GM10266 (cell line): ENCODE measurements around the gene GALNT16.

Experiments
- DNase-seq: peaks from one replicate; pipeline ENCODE4 v3.0.0; 2012; ENCODE audit errors: extremely low spot score
- TF ChIP-seq, protein P1 (sequence below): IDR thresholded peaks from 2 replicates; pipeline ENCODE4 v1.5.1; 2012; ENCODE audit warnings: mild to moderate bottlenecking, low read depth; ENCODE audit not compliant: control insufficient read depth, insufficient read depth; ENCODE audit errors: missing control alignments

Gene GALNT16

DNA sequence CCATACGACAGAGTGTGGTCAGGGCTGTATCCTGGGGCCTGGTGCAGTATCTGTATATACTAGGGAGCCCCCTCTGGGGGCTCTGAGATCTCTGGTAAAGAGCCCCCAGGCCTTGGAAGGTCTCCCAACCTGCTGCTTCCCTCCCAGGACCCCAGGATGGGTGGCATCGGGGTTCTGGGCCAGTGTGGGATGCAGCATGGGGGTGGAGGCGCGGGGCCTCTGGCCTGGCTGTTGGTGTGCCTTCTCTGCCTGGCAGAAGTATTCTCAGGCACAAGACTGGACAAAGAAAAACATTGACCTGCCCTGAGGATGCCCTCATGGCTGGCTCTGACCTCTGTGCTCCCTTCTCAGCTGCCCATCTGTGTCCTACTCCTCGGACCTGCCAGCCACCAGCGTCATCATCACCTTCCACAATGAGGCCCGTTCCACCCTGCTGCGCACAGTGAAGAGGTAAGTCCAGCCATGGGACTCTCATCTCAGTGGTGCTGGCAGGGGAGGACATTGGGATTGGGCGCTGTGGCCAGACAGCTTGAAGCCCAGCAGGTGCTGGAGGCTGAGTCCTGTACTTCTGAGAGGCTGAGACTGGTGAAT is 64.5 kb downstream of the GALNT16 start:
- no peak for DNase-seq

DNA sequence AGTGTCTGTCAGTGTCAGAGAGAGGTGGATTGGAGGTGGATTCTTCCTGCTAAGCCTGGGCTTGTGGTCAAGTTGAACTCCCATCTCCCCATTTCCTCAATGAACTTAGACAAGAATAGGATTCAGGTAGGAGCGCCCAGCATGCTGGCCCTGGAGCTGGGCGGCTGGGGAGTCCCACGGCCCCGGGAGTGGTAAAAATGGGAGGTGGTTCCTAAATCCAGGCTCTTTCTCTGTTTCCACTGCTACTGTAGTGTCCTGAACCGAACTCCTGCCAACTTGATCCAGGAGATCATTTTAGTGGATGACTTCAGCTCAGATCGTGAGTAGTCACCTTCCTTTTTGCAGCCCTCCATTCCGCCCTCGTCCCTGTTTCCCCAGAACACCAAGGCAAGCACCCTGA is 65.1 kb downstream of the GALNT16 start:
- no peak for DNase-seq

More for the DNA sequence above, 64.5 kb downstream of the GALNT16 start:
- TF ChIP-seq, protein P1, sequence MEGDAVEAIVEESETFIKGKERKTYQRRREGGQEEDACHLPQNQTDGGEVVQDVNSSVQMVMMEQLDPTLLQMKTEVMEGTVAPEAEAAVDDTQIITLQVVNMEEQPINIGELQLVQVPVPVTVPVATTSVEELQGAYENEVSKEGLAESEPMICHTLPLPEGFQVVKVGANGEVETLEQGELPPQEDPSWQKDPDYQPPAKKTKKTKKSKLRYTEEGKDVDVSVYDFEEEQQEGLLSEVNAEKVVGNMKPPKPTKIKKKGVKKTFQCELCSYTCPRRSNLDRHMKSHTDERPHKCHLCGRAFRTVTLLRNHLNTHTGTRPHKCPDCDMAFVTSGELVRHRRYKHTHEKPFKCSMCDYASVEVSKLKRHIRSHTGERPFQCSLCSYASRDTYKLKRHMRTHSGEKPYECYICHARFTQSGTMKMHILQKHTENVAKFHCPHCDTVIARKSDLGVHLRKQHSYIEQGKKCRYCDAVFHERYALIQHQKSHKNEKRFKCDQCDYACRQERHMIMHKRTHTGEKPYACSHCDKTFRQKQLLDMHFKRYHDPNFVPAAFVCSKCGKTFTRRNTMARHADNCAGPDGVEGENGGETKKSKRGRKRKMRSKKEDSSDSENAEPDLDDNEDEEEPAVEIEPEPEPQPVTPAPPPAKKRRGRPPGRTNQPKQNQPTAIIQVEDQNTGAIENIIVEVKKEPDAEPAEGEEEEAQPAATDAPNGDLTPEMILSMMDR = no peak

DNA sequence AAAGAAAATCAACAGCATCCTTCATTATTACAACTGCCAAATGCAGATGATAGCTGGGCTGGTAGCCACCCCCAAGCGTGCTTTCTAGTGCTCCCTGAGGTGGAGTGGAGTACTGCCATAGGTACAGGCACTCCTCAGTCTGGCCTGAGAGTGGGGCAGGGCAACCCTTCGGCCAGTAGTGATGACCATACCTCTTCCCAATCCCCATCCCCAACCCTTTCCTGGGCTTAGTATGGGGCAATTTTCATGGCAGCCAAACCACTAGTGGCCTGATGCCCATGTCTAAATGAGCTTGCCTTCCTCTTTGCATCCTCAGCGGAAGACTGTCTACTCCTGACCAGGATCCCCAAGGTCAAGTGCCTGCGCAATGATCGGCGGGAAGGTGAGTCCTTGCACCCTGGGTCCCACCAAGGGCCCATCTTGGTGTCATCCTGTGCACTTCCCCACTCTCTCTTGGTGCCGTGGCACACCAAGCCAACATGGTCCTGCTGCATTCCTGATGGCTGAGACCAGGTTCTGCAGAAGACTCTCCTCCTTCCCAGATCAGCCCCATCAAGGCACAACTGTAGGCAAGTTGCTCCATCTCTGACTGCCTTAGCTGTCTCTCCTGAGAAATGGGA is 65.8 kb downstream of the GALNT16 start:
- no peak for DNase-seq
- TF ChIP-seq, protein P1 = no peak

More for the DNA sequence above, 65.1 kb downstream of the GALNT16 start:
- TF ChIP-seq, protein P1 = no peak

DNA sequence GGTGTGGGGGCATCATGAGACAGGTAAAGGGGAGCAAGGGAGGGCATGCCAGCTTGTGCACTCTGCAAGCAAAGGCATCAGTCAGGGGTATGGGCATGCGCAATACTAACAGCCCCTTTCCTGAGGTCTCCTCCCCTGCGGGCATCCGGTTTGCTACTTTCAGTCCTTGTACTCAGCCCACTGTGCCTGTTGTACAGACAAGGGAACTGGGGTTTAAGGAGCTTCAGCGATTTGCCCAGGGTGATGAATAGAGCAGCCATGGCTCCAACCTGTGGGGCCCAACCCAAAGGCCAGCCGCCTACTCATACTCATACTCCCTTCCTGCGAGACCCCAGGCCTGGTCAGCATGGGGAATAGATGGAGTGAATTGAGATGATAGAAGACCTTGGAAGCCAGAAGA is 66.7 kb downstream of the GALNT16 start:
- TF ChIP-seq, protein P1 = no peak
- no peak for DNase-seq

DNA sequence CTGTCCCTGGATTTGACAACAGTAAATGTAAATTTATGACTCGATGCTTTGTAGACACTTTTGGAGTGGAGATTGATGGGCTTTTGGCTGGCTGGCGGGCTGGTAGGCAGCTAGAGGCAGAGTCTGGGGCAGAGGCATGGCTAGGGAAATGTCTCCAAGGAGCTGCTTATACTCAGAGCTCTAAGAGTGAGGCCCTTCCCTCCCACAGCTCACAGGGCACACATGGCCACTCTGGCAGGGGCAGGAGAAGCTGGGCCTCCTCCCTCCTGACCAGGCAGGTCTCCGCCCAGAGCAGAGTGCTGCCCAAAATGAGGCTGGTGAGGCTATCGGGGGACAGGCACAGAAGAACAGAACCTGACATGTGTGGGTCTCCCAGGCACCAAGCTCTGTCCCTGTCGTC is 67.5 kb downstream of the GALNT16 start:
- DNase-seq = no peak
- TF ChIP-seq, protein P1 = no peak

DNA sequence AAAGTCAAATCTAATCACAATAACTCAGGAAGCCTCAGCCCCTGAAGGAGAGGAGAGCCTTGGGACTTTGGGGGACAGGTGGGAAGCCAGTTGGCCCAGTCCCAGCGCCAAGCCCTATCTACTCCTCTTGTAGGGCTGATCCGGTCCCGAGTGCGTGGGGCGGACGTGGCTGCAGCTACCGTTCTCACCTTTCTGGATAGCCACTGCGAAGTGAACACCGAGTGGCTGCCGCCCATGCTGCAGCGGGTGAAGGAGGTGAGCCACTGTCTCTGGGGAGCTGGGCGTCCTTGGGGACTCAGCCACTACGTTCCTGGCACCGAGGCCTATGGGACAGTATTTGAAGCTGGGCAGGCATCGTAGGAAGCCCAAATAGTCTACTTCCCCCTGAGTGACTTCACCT is 68.4 kb downstream of the GALNT16 start:
- no peak for DNase-seq
- TF ChIP-seq, protein P1 = no peak

DNA sequence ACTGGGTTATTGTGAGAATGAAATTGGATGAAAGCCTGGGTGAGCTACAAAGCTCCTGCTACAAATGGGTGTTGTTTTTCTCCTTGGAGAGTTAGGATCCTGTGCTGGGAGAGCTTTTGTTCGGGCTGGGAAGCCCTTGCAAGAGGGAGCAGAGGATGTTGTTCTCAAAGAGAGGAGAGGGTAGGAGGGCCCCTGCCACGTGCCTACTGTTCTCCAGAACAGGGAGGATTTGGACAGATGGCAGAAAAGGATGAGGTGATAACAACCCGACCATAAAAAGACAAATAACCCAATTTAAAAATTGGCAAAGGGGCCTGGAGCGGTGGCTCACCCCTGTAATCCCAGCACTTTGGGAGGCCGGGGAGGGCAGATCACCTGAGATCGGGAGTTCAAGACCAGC is 68.8 kb downstream of the GALNT16 start:
- TF ChIP-seq, protein P1 = no peak
- no peak for DNase-seq
